Chondrocyte (in vitro differentiated cells): Measurements from ENCODE around the gene PPFIA1. TPM values are rescaled to one million over a fixed set of nuclear protein-coding genes. Genes with fewer than 3 reads are reported as not detected.
A peak's percentile ranks its signal among the peaks of the same experiment; 100 is the strongest.

Source experiments
- DNase-seq: peaks from one replicate; pipeline ENCODE4 v3.0.0; 2021; ENCODE audit warnings: mixed read lengths, low spot score
- H3K27ac Mint-ChIP-seq: one replicate; pipeline ENCODE4 v1.8.0; 2021; ENCODE audit warnings: mild to moderate bottlenecking, moderate library complexity, mixed read lengths; ENCODE audit not compliant: unreplicated experiment
- H3K27me3 Mint-ChIP-seq: 2 replicates; pipeline ENCODE4 v1.8.0; 2021; ENCODE audit warnings: low read depth, mixed read lengths
- H3K36me3 Mint-ChIP-seq: 2 replicates; pipeline ENCODE4 v1.8.0; 2021; ENCODE audit warnings: low read depth, mixed read lengths
- H3K4me1 Mint-ChIP-seq: 2 replicates; pipeline ENCODE4 v1.8.0; 2021; ENCODE audit warnings: low read depth, mild to moderate bottlenecking, mixed read lengths
- H3K4me3 Mint-ChIP-seq: one replicate; pipeline ENCODE4 v1.8.0; 2021; ENCODE audit warnings: mild to moderate bottlenecking, moderate library complexity, mixed read lengths; ENCODE audit not compliant: unreplicated experiment
- H3K9me3 Mint-ChIP-seq: 2 replicates; pipeline ENCODE4 v1.8.0; 2021; ENCODE audit warnings: low read depth, mixed read lengths
- microRNA-seq: library from miRNA; unstranded; fragments of <30 nt; microRNA quantifications from one replicate; pipeline ENCODE4 v1.2.0, GENCODE V29; 2020; ENCODE audit warnings: borderline number of aligned reads
- total RNA-seq: library from RNA; stranded (reverse); gene quantifications from 3 replicates; pipeline ENCODE4 v1.2.1, GENCODE V29; 2021
- TF ChIP-seq, protein P1 (sequence below): fragments of 200-600 bp; sonication (generic); IDR thresholded peaks from 2 replicates; pipeline ENCODE4 v1.5.0; 2021; ENCODE audit warnings: antibody characterized with exemption, mild to moderate bottlenecking, moderate library complexity

Gene PPFIA1
- total RNA-seq, 1 donor from 2014 or later = 63.5 TPM

DNA sequence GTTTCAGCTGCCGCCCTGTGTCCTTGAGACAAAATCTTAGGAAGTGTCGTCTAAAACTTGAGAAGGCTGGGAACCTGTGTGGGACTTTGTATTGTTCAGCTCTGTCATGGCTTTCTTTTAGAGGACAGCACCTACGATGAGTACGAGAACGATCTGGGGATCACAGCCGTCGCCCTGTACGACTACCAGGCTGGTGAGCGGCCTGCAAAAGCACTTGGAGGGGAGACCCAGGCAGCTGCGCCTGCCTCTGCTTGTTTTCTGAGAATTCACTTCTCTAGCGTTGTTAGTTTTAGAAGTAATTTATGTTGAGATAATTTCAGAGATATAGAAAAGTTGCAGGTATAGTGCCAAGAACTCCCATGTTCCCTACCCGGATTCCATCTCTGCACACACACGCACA lies 163.0 kb downstream of the PPFIA1 start:
- DNase-seq = no peak
- H3K4me3 Mint-ChIP-seq = no peak overlapping the region

More for the DNA sequence above, 163.0 kb downstream of the PPFIA1 start:
- Mint-ChIP-seq H3K27ac (no peak overlapping the region), H3K36me3 (peaks cover 45% of the 10 kb centered on the region), H3K9me3 (no peaks in the 10 kb centered on the region), H3K27me3 (no peaks in the 10 kb centered on the region), H3K4me1 (peaks cover 2% of the 10 kb centered on the region)
- TF ChIP-seq, protein P1, sequence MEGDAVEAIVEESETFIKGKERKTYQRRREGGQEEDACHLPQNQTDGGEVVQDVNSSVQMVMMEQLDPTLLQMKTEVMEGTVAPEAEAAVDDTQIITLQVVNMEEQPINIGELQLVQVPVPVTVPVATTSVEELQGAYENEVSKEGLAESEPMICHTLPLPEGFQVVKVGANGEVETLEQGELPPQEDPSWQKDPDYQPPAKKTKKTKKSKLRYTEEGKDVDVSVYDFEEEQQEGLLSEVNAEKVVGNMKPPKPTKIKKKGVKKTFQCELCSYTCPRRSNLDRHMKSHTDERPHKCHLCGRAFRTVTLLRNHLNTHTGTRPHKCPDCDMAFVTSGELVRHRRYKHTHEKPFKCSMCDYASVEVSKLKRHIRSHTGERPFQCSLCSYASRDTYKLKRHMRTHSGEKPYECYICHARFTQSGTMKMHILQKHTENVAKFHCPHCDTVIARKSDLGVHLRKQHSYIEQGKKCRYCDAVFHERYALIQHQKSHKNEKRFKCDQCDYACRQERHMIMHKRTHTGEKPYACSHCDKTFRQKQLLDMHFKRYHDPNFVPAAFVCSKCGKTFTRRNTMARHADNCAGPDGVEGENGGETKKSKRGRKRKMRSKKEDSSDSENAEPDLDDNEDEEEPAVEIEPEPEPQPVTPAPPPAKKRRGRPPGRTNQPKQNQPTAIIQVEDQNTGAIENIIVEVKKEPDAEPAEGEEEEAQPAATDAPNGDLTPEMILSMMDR = no peak

Small RNA genes within 50 kb of the gene (microRNA-seq; reads per million reads assigned to microRNA genes)
- 5.5 reads per million, percentile 4 among the genes with 10 or more reads in this experiment for gene MIR548K

Other genes starting within 250 kb of the PPFIA1 start
- 1.0 to 1.5 TPM (median 1.5 TPM) in 3 replicates for gene ANO1, start 192.4 kb upstream of the PPFIA1 start, total RNA-seq
- 23.2 to 26.8 TPM (median 26.2 TPM) in 3 replicates for gene FADD, start 67.4 kb upstream of the PPFIA1 start, total RNA-seq
- gene CTTN, start 127.8 kb downstream of the PPFIA1 start, total RNA-seq = 290 to 314 TPM (median 307 TPM) in 3 replicates